ENCODE measurements around the gene KLF14. TPM values are rescaled to one million over a fixed set of nuclear protein-coding genes. Genes with fewer than 3 reads are reported as not detected.

KLF14 gene
- total RNA-seq, 1 experiment from 2014 or later, result not detected

Other genes starting within 250 kb of the KLF14 start
- 16.4 and 34.3 TPM in 2 replicates for gene MEST, start 242.1 kb downstream of the KLF14 start, total RNA-seq (2014; rRNA removed; shearing (Covaris generic); ENCODE audit: low replicate concordance)
- gene COPG2, start 65.5 kb downstream of the KLF14 start, total RNA-seq (2014; rRNA removed; shearing (Covaris generic); ENCODE audit: low replicate concordance), result 23.5 and 36.0 TPM in 2 replicates
- not detected in 2 replicates for gene TSGA13, start 47.7 kb downstream of the KLF14 start, total RNA-seq (2014; rRNA removed; shearing (Covaris generic); ENCODE audit: low replicate concordance)

All from Karpas-422 (cell line).